ENCODE measurements around the gene TRIM10. TPM values are rescaled to one million over a fixed set of nuclear protein-coding genes. Genes with fewer than 3 reads are reported as not detected.

Gene TRIM10
- polyA plus RNA-seq, 3 donors: not detected

- no peaks in the 10 kb centered on the region for H3K79me2 ChIP-seq (ENCODE audit: insufficient read depth, low read length)
- peaks cover 11 to 25% of the 10 kb centered on the region in 2 donors for H3K27me3 ChIP-seq (ENCODE audit: control insufficient read depth in 2 of 2, insufficient read depth in 2 of 2, low read length in 2 of 2)
- no peaks in the 10 kb centered on the region for H4K20me1 ChIP-seq (ENCODE audit: insufficient read depth, low read length)
- no peak overlapping the region for H3K4me2 ChIP-seq (replicated peaks; ENCODE audit: extremely low read depth, low read length, poor library complexity, severe bottlenecking)
- TF ChIP-seq CTCF (IDR thresholded peaks at IDR 0.05): no peak
- no peak overlapping the region for H2AFZ ChIP-seq (ENCODE audit: insufficient read depth, low read depth, low read length, poor library complexity, severe bottlenecking)
- H3K4me1 ChIP-seq (ENCODE audit: control insufficient read depth in 1 of 2, insufficient read depth in 2 of 2, low read length in 2 of 2): no peaks in the 10 kb centered on the region
- WGBS (ENCODE audit: insufficient coverage): 52% methylated on average over 9 of the region's 11 CpGs
- H3K9me3 ChIP-seq (replicated peaks in 1 of 2; ENCODE audit: control insufficient read depth in 1 of 2, insufficient read depth in 1 of 2, low read length in 2 of 2): no peaks in the 10 kb centered on the region
- no peak overlapping the region for H3K27ac Mint-ChIP-seq
- H3K4me3 ChIP-seq (replicated peaks in 1 of 3; ENCODE audit: low read depth in 2 of 3, low read length in 3 of 3): no peak overlapping the region
- H3K27me3 Mint-ChIP-seq (ENCODE audit: low read depth in 3 of 3): peaks cover 20 to 32% (median 23%) of the 10 kb centered on the region in 3 donors
- intact Hi-C loops (cut with micrococcal nuclease): no loop called here
- H3K36me3 Mint-ChIP-seq: no peaks in the 10 kb centered on the region
- H3K36me3 ChIP-seq (replicated peaks in 1 of 2; ENCODE audit: control insufficient read depth in 1 of 2, insufficient read depth in 2 of 2, low read length in 2 of 2): no peaks in the 10 kb centered on the region
- DNase-seq: no peak
- H3K9ac ChIP-seq (ENCODE audit: insufficient read depth, low read length, poor library complexity, severe bottlenecking): no peak overlapping the region
- H3K9me3 Mint-ChIP-seq: peaks cover 0 to 2% (median 0%) of the 10 kb centered on the region in 7 donors
- no peaks in the 10 kb centered on the region for H3K4me1 Mint-ChIP-seq
- H3K27ac ChIP-seq (ENCODE audit: low read depth in 1 of 2, low read length in 2 of 2): no peak overlapping the region
- no peak overlapping the region for H3K4me3 Mint-ChIP-seq
Measured at GRCh38 chr6:30136570-30137286, 24.3 kb downstream of the TRIM10 start.

- Mint-ChIP-seq H3K9me3 (peaks cover 0 to 2% (median 0%) of the 10 kb centered on the region in 7 donors), H3K36me3 (peaks cover 0 to 2% of the 10 kb centered on the region in 2 donors), H3K27ac (no peak within 1 kb of the TSS), H3K4me3 (peak within 1 kb of the TSS in 1 of 2 donors; percentile 52), H3K4me1 (peaks cover 4% of the 10 kb centered on the region), H3K27me3 (ENCODE audit: low read depth in 3 of 3) (peaks cover 26 to 32% (median 28%) of the 10 kb centered on the region in 3 donors)
- no peak for TF ChIP-seq CTCF (IDR thresholded peaks at IDR 0.05)
- Histone ChIP-seq H3K27me3 (ENCODE audit: control insufficient read depth in 2 of 2, insufficient read depth in 2 of 2, low read length in 2 of 2) (peaks cover 14 to 29% of the 10 kb centered on the region in 2 donors), H3K27ac (ENCODE audit: low read depth in 1 of 2, low read length in 2 of 2) (no peak within 1 kb of the TSS), H4K20me1 (ENCODE audit: insufficient read depth, low read length) (no peaks in the 10 kb centered on the region), H3K4me1 (ENCODE audit: control insufficient read depth in 1 of 2, insufficient read depth in 2 of 2, low read length in 2 of 2) (no peaks in the 10 kb centered on the region), H2AFZ (ENCODE audit: insufficient read depth, low read depth, low read length, poor library complexity, severe bottlenecking) (no peak within 1 kb of the TSS), H3K4me2 (replicated peaks; ENCODE audit: extremely low read depth, low read length, poor library complexity, severe bottlenecking) (no peak within 1 kb of the TSS), H3K9me3 (replicated peaks in 1 of 2; ENCODE audit: control insufficient read depth in 1 of 2, insufficient read depth in 1 of 2, low read length in 2 of 2) (no peaks in the 10 kb centered on the region), H3K4me3 (replicated peaks in 1 of 3; ENCODE audit: low read depth in 2 of 3, low read length in 3 of 3) (no peak within 1 kb of the TSS), H3K79me2 (ENCODE audit: insufficient read depth, low read length) (no peaks in the 10 kb centered on the region), H3K9ac (ENCODE audit: insufficient read depth, low read length, poor library complexity, severe bottlenecking) (no peak within 1 kb of the TSS), H3K36me3 (replicated peaks in 1 of 2; ENCODE audit: control insufficient read depth in 1 of 2, insufficient read depth in 2 of 2, low read length in 2 of 2) (no peaks in the 10 kb centered on the region)
- DNase-seq: no peak
- intact Hi-C loops (cut with micrococcal nuclease): no loop called here
- no CpG with 5 or more reads among the region's 4 CpGs for WGBS (ENCODE audit: insufficient coverage)
Measured at GRCh38 chr6:30135757-30136156, 25.3 kb downstream of the TRIM10 start, which contains the start of gene TRIM40. Gene TRIM40 (plus strand): TSS chr6:30136140. CDS start chr6:30137037, 897 bp downstream.
